PC-9 (cell line): ENCODE data around the gene PMPCA.

Source experiments
- EZH2 ChIP-seq: fragments of 200-600 bp; sonication (generic); IDR thresholded peaks from 2 replicates; pipeline ENCODE4 v1.8.0; 2017; ENCODE audit warnings: antibody characterized with exemption, low read depth
- TF ChIP-seq, protein P1 (sequence below): fragments of 200-600 bp; sonication (generic); conservative IDR thresholded peaks from 2 replicates; pipeline ENCODE4 v1.6.1; 2017; ENCODE audit warnings: mixed run types, antibody characterized with exemption, mild to moderate bottlenecking, moderate library complexity

DNA sequence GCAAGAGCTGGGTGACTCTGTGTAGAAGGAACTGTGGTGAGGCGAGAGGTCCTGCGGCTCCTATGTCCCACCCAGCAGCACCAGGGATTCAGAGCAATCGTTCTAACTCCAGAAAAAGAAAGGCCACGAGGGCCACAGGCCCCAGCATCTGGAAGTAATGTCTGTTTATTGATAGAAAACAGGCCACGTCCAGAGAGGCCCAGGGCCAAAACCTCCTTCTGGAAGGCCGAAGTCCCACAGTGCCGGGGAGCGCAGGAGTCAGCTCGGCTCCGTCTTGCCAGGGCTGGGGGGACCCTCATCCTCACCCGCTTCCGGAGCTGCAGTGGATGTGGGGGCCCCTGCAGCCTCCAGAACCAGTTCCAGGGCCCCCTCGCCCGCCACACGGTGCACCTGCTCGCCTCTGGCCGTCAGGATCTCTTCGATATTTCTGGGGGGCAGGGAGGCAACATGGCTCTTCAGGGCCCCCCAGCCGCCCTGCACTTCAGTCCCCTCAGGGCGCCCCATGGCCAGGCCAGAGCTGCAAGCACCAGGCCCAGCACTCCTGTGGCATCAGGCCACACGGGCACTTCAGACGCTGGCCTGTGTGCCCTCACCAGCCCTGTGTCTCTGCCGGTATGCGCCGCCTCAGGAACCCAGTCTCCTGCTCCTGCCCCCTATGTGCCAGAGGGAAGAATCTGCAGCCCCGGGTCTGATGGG is 48.6 kb upstream of the PMPCA start:
- TF ChIP-seq, protein P1, sequence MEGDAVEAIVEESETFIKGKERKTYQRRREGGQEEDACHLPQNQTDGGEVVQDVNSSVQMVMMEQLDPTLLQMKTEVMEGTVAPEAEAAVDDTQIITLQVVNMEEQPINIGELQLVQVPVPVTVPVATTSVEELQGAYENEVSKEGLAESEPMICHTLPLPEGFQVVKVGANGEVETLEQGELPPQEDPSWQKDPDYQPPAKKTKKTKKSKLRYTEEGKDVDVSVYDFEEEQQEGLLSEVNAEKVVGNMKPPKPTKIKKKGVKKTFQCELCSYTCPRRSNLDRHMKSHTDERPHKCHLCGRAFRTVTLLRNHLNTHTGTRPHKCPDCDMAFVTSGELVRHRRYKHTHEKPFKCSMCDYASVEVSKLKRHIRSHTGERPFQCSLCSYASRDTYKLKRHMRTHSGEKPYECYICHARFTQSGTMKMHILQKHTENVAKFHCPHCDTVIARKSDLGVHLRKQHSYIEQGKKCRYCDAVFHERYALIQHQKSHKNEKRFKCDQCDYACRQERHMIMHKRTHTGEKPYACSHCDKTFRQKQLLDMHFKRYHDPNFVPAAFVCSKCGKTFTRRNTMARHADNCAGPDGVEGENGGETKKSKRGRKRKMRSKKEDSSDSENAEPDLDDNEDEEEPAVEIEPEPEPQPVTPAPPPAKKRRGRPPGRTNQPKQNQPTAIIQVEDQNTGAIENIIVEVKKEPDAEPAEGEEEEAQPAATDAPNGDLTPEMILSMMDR: no peak
- no peak for TF ChIP-seq EZH2
